GM12878 (cell line): ENCODE data around the gene PRRC2A. TPM values are rescaled to one million over a fixed set of nuclear protein-coding genes. Genes with fewer than 3 reads are reported as not detected.

ENCODE experiments used
- HDAC2 ChIP-seq: fragments of 200-600 bp; sonication (generic); IDR thresholded peaks from 2 replicates; pipeline ENCODE4 v1.6.1; 2017
- JUNB ChIP-seq: IDR thresholded peaks from 2 replicates; pipeline ENCODE4 v1.6.1; 2016; ENCODE audit warnings: antibody characterized with exemption, mild to moderate bottlenecking
- KDM1A ChIP-seq: fragments of 200-600 bp; sonication (generic); IDR thresholded peaks from 2 replicates; pipeline ENCODE4 v1.6.1; 2016; ENCODE audit warnings: borderline replicate concordance
- KLF5 ChIP-seq: fragments of 450-650 bp; IDR thresholded peaks from 2 replicates; pipeline ENCODE4 v1.6.1; 2014; ENCODE audit warnings: mild to moderate bottlenecking; ENCODE audit not compliant: partially characterized antibody
- NR2C1 ChIP-seq: fragments of 450-650 bp; IDR thresholded peaks from 2 replicates; pipeline ENCODE4 v1.6.1; 2017; ENCODE audit warnings: antibody characterized with exemption, mild to moderate bottlenecking, moderate library complexity
- NR2C2 ChIP-seq: IDR thresholded peaks from 2 replicates; pipeline ENCODE4 v1.6.1; 2011; ENCODE audit warnings: borderline replicate concordance, low read depth; ENCODE audit not compliant: control insufficient read depth, insufficient read length
- TCF3 ChIP-seq: IDR thresholded peaks from 2 replicates; pipeline ENCODE4 v1.6.1; 2012; ENCODE audit warnings: low read depth, mild to moderate bottlenecking, low read length, borderline replicate concordance; ENCODE audit not compliant: insufficient read depth
- ZNF592 ChIP-seq: fragments of 450-650 bp; IDR thresholded peaks from 2 replicates; pipeline ENCODE4 v1.6.1; 2017; ENCODE audit warnings: mild to moderate bottlenecking, moderate library complexity
- polyA plus RNA-seq, 11 experiments: library from polyadenylated mRNA; depleted of rRNA in 4 of 11; unstranded in 6 of 11; stranded (reverse) in 5 of 11; fragments of >200 nt; fragmentation: Nextera tagmentation in 4 of 11; fragmentation: Illumina TruSeq in 1 of 11; extraction: Ambion mirVana in 4 of 11; extraction: Trizol in 1 of 11; gene quantifications; 1 replicate in 1 of 11; 2 replicates in 10 of 11; pipeline versions ENCODE4 v1.2.1 to v1.2.3, GENCODE V29; 2011 to 2016; ENCODE audit warnings: inconsistent platforms in 2 of 11, missing spikeins in 2 of 11, low read depth in 1 of 11
- total RNA-seq, 4 experiments: library from RNA; depleted of rRNA in 3 of 4; stranded (reverse); fragments of >200 nt in 3 of 4; fragmentation: Illumina TruSeq in 1 of 4; extraction: Trizol in 1 of 4; gene quantifications; 2 replicates each; pipeline versions ENCODE4 v1.2.1 to v1.2.3, GENCODE V29; 2013 to 2021
- TF ChIP-seq, protein P1 (sequence below): IDR thresholded peaks from 2 replicates; pipeline ENCODE4 v1.6.1; 2012; ENCODE audit warnings: low read length, inconsistent platforms

Gene PRRC2A
- total and polyA plus RNA-seq, 10 of the 15 experiments (the other 5 are each of a cell fraction or from before 2014, with no cell fraction given) = 0.40 to 244 (median 61.3) TPM

DNA sequence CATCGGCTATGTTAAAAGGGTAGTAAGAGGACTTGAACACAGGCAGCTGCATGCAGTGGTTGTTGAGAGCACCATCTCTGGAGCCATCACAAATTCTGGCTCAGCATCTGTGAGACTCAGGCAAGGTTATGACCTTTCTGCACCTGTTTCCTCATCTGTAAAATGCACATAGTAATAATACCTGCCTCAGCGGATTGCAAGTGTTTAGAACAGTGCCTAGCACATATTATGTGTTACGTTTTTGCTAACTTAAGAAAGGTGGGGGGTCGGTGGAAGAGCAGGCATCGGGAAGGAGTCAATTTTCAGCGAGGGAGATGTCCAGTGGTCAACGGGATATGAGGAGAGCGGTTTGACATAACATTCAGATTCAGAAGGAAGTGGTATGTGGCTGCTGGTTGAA lies 57.4 kb downstream of the PRRC2A start (continued):
- TF ChIP-seq, protein P1, sequence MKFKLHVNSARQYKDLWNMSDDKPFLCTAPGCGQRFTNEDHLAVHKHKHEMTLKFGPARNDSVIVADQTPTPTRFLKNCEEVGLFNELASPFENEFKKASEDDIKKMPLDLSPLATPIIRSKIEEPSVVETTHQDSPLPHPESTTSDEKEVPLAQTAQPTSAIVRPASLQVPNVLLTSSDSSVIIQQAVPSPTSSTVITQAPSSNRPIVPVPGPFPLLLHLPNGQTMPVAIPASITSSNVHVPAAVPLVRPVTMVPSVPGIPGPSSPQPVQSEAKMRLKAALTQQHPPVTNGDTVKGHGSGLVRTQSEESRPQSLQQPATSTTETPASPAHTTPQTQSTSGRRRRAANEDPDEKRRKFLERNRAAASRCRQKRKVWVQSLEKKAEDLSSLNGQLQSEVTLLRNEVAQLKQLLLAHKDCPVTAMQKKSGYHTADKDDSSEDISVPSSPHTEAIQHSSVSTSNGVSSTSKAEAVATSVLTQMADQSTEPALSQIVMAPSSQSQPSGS = no peak
- TF ChIP-seq NR2C1 (no peak), NR2C2 (no peak), TCF3 (no peak), KLF5 (no peak), KDM1A (no peak), JUNB (no peak), HDAC2 (no peak), ZNF592 (no peak)
